CD4-positive, CD25-positive, alpha-beta regulatory T cell (primary cell): ENCODE data around the gene QKI. TPM values are rescaled to one million over a fixed set of nuclear protein-coding genes. Genes with fewer than 3 reads are reported as not detected.

Experiments
- ATAC-seq, 2 donors: fragments of 150-1000 bp; cut with Tn5 transposase; one replicate each; pipeline ENCODE4 v1.10.0; 2021; ENCODE audit warnings: low read depth in 2 of 2, moderate number of reproducible peaks in 2 of 2, moderate library complexity in 1 of 2
- DNase-seq, 3 donors: peaks; one replicate each; pipeline versions ENCODE4 v3.0.0 to v3.0.0-alpha.2; 2012 to 2022; ENCODE audit warnings: mixed read lengths in 1 of 3
- H3K27ac ChIP-seq: one replicate; pipeline ENCODE4 v1.7.0; 2013; ENCODE audit warnings: mild to moderate bottlenecking, low read length; ENCODE audit not compliant: insufficient read depth, poor library complexity, severe bottlenecking
- H3K27me3 ChIP-seq: one replicate; pipeline ENCODE4 v1.7.0; 2013; ENCODE audit warnings: low read length; ENCODE audit not compliant: control insufficient read depth, insufficient read depth
- H3K36me3 ChIP-seq: one replicate; pipeline ENCODE4 v1.7.0; 2013; ENCODE audit warnings: mild to moderate bottlenecking, low read length, moderate library complexity; ENCODE audit not compliant: control insufficient read depth, insufficient read depth
- H3K4me1 ChIP-seq: 2 replicates; pipeline ENCODE4 v1.7.0; 2013; ENCODE audit warnings: mild to moderate bottlenecking, low read length; ENCODE audit not compliant: insufficient read depth, control insufficient read depth, poor library complexity, severe bottlenecking
- H3K4me3 ChIP-seq: one replicate; pipeline ENCODE4 v1.7.0; 2013; ENCODE audit warnings: low read depth, mild to moderate bottlenecking, low read length, moderate library complexity
- H3K9me3 ChIP-seq, 2 experiments: 1 replicate in 1 of 2; 2 replicates in 1 of 2; pipeline ENCODE4 v1.7.0; 2013; ENCODE audit warnings: low read length in 2 of 2, mild to moderate bottlenecking in 1 of 2, moderate library complexity in 1 of 2; ENCODE audit not compliant: control insufficient read depth in 2 of 2
- H3K27ac Mint-ChIP-seq, 3 donors: one replicate each; pipeline ENCODE4 v1.8.0; 2020 to 2022; ENCODE audit warnings: mild to moderate bottlenecking in 3 of 3, mixed read lengths in 3 of 3, moderate library complexity in 2 of 3
- H3K27me3 Mint-ChIP-seq: one replicate; pipeline ENCODE4 v1.8.0; 2022; ENCODE audit warnings: mild to moderate bottlenecking, mixed read lengths
- H3K36me3 Mint-ChIP-seq: one replicate; pipeline ENCODE4 v1.8.0; 2020; ENCODE audit warnings: mixed read lengths
- H3K4me1 Mint-ChIP-seq, 4 donors: one replicate each; pipeline ENCODE4 v1.8.0; 2020 to 2022; ENCODE audit warnings: mixed read lengths in 4 of 4, mild to moderate bottlenecking in 1 of 4
- H3K4me3 Mint-ChIP-seq, 4 donors: one replicate each; pipeline ENCODE4 v1.8.0; 2020 to 2022; ENCODE audit warnings: mild to moderate bottlenecking in 4 of 4, mixed read lengths in 4 of 4, moderate library complexity in 3 of 4
- H3K9me3 Mint-ChIP-seq, 7 donors: one replicate each; pipeline ENCODE4 v1.8.0; 2020 to 2022; ENCODE audit warnings: mixed read lengths in 7 of 7, mild to moderate bottlenecking in 3 of 7, moderate library complexity in 2 of 7
- polyA plus RNA-seq, 4 donors: library from polyadenylated mRNA; unstranded; fragments of 300-500 nt; fragmentation: Illumina TruSeq; gene quantifications; one replicate each; pipeline ENCODE4 v1.2.3, GENCODE V29; 2021
- total RNA-seq: library from RNA; stranded (reverse); gene quantifications from one replicate; pipeline ENCODE4 v1.2.3, GENCODE V29; 2022

QKI gene
- total and polyA plus RNA-seq, 5 donors from 2014 or later, result 10.0 to 89.7 (median 17.2) TPM

GRCh38 chr6:163530406-163530805 lies 115.9 kb downstream of the QKI start:
- Mint-ChIP-seq H3K4me3 (no peak overlapping the region), H3K27ac (no peak overlapping the region), H3K4me1 (peaks cover 35 to 55% (median 41%) of the 10 kb centered on the region in 4 donors), H3K9me3 (no peaks in the 10 kb centered on the region), H3K27me3 (no peaks in the 10 kb centered on the region), H3K36me3 (peaks cover 5% of the 10 kb centered on the region)
- Histone ChIP-seq H3K9me3 (no peaks in the 10 kb centered on the region), H3K27ac (no peak overlapping the region), H3K36me3 (peaks cover 6% of the 10 kb centered on the region), H3K27me3 (no peaks in the 10 kb centered on the region), H3K4me3 (no peak overlapping the region), H3K4me1 (peaks cover 4% of the 10 kb centered on the region)
- ATAC-seq (no peak), DNase-seq (no peak)

GRCh38 chr6:163531122-163531521 lies 116.6 kb downstream of the QKI start:
- no peak overlapping the region for H3K4me3 ChIP-seq
- Mint-ChIP-seq H3K4me1 (peaks cover 28 to 48% (median 40%) of the 10 kb centered on the region in 4 donors), H3K27ac (no peak overlapping the region), H3K27me3 (no peaks in the 10 kb centered on the region), H3K36me3 (peaks cover 5% of the 10 kb centered on the region), H3K9me3 (no peaks in the 10 kb centered on the region), H3K4me3 (no peak overlapping the region)
- H3K9me3 ChIP-seq, result no peaks in the 10 kb centered on the region
- H3K36me3 ChIP-seq, result peaks cover 6% of the 10 kb centered on the region
- ATAC-seq, result no peak
- H3K4me1 ChIP-seq, result peaks cover 4% of the 10 kb centered on the region
- H3K27ac ChIP-seq, result no peak overlapping the region
- no peaks in the 10 kb centered on the region for H3K27me3 ChIP-seq
- no peak for DNase-seq

- Mint-ChIP-seq H3K4me1 (peaks cover 30 to 50% (median 36%) of the 10 kb centered on the region in 4 donors), H3K27ac (no peak overlapping the region), H3K9me3 (no peaks in the 10 kb centered on the region), H3K36me3 (peaks cover 13% of the 10 kb centered on the region), H3K4me3 (no peak overlapping the region), H3K27me3 (no peaks in the 10 kb centered on the region)
- peaks cover 6% of the 10 kb centered on the region for H3K36me3 ChIP-seq
- no peak for ATAC-seq
- peaks cover 4% of the 10 kb centered on the region for H3K4me1 ChIP-seq
- H3K27me3 ChIP-seq, result no peaks in the 10 kb centered on the region
- no peak overlapping the region for H3K27ac ChIP-seq
- H3K4me3 ChIP-seq, result no peak overlapping the region
- no peaks in the 10 kb centered on the region for H3K9me3 ChIP-seq
- DNase-seq, result no peak
These were observed 118.1 kb downstream of the QKI start for GRCh38 chr6:163532526-163533078.

DNA sequence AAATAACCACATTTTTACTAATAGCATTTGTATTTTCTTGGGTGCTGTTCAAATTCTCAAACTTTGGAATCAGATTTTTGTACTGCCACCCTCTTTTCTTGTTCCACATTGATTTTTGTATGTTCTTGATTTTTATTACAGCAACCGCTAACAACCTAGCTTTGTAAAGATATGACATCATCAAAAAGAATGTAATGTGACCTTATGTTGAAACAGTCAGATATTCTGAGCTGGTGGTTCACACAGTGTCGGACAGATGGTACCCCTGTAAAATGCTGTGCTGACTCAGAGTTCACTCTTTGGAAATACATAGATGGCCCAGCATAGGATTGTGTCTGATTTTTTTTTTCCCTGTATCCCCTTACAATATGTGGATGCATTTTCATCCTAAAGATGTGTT lies 118.9 kb downstream of the QKI start:
- no peak for ATAC-seq
- peaks cover 6% of the 10 kb centered on the region for H3K36me3 ChIP-seq
- Mint-ChIP-seq H3K27me3 (no peaks in the 10 kb centered on the region), H3K4me3 (no peak overlapping the region), H3K4me1 (peaks cover 33 to 50% (median 36%) of the 10 kb centered on the region in 4 donors), H3K36me3 (peaks cover 18% of the 10 kb centered on the region), H3K27ac (peak overlapping the region in 1 of 3 donors; percentile 22), H3K9me3 (no peaks in the 10 kb centered on the region)
- no peaks in the 10 kb centered on the region for H3K9me3 ChIP-seq
- H3K4me3 ChIP-seq, result no peak overlapping the region
- H3K27me3 ChIP-seq, result no peaks in the 10 kb centered on the region
- DNase-seq, result no peak
- H3K4me1 ChIP-seq, result peaks cover 4% of the 10 kb centered on the region
- no peak overlapping the region for H3K27ac ChIP-seq

DNA sequence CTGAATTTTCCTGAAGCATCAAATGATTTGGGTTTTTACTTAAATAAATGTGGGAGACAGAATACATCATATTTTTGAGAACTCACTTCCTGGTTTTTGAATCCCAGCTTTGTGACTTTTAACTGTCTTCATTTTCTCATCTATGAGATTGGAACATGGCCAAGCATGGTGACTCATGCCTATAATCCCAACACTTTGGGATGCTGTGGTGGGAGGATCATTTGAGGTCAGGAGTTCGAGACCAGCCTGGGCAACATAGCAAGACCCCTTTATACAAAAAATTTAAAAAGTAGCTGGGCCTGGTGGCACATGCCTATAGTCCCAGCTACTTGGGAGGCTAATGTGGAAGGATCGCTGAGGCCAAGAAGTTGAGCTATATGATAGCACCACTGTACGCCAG lies 122.3 kb downstream of the QKI start:
- peaks cover 25% of the 10 kb centered on the region for H3K36me3 Mint-ChIP-seq
- H3K4me3 Mint-ChIP-seq, result no peak overlapping the region

DNA sequence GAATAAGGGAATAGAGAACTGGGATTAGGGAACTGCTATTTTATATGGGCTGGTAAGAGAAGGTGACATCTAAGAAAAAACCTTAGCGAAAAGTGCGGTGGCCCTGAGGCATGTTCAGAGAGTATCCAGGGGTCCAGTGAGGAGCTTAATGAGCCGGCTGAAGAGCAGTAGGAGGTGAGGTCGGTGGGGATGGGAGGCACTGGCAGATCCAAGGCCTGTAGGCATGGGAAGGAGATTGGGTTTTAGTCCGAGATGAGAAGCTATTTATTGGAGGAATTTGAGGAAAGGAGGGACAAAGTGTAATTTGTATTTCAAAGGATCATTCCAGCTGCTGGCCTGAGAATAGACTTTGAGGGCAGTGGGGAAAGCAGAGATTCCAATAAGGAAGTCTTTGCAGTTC lies 123.8 kb downstream of the QKI start:
- peaks cover 6% of the 10 kb centered on the region for H3K36me3 ChIP-seq
- H3K27me3 ChIP-seq, result no peaks in the 10 kb centered on the region
- no peaks in the 10 kb centered on the region for H3K4me1 ChIP-seq
- peaks cover 35 to 39% (median 35%) of the 10 kb centered on the region in 4 donors for H3K4me1 Mint-ChIP-seq
- no peak overlapping the region for H3K4me3 ChIP-seq
- no peaks in the 10 kb centered on the region for H3K9me3 Mint-ChIP-seq
- peak overlapping the region in 1 of 3 donors; percentile 2 for H3K27ac Mint-ChIP-seq
- no peaks in the 10 kb centered on the region for H3K27me3 Mint-ChIP-seq
- no peaks in the 10 kb centered on the region for H3K9me3 ChIP-seq
- no peak overlapping the region for H3K27ac ChIP-seq
- ATAC-seq (no peak), DNase-seq (no peak)
- peaks cover 28% of the 10 kb centered on the region for H3K36me3 Mint-ChIP-seq
- no peak overlapping the region for H3K4me3 Mint-ChIP-seq

More for the DNA sequence above, 122.3 kb downstream of the QKI start:
- Histone ChIP-seq H3K4me1 (no peaks in the 10 kb centered on the region), H3K36me3 (peaks cover 6% of the 10 kb centered on the region), H3K9me3 (no peaks in the 10 kb centered on the region), H3K27me3 (no peaks in the 10 kb centered on the region), H3K27ac (no peak overlapping the region), H3K4me3 (no peak overlapping the region)
- Mint-ChIP-seq H3K27ac (no peak overlapping the region), H3K27me3 (no peaks in the 10 kb centered on the region), H3K4me1 (peaks cover 32 to 44% (median 38%) of the 10 kb centered on the region in 4 donors), H3K9me3 (no peaks in the 10 kb centered on the region)
- DNase-seq (no peak), ATAC-seq (no peak)

DNA sequence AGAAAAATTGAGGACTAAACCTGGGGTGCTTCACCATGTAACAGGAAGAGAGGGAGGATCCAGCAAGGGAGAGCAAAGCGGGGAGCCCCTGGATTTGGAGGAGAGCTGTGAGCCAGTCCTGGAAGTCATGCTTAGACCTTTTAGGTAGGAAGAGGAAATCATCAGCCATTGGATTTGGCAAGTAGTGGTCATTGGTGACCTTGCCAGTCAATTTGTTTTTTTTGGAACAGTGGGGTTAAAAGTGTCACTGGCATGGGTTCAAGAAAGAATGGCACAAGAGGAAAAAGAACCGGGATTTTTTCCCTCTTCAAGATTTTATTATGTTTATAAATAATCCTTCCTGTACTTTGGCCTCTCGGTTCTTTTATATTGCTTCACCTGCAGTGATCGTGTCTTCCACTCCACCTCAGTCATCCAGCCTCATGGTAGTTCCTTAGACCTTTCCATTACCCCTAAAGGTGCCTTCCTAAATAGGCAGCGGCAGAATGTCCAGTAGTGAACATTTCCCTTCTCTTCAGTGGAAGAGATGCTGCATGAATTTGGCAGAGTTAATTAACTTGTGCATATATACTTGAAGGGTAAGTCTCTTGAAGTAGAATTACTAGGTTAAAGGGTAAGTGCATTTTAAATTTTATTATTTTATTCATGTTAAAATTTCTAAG lies 124.7 kb downstream of the QKI start:
- Mint-ChIP-seq H3K27ac (no peak overlapping the region), H3K27me3 (no peaks in the 10 kb centered on the region), H3K36me3 (peaks cover 28% of the 10 kb centered on the region), H3K4me3 (peak overlapping the region in 1 of 4 donors; percentile 12), H3K4me1 (peaks cover 33 to 35% (median 35%) of the 10 kb centered on the region in 4 donors), H3K9me3 (no peaks in the 10 kb centered on the region)
- Histone ChIP-seq H3K4me3 (no peak overlapping the region), H3K4me1 (no peaks in the 10 kb centered on the region), H3K9me3 (no peaks in the 10 kb centered on the region), H3K36me3 (peaks cover 6% of the 10 kb centered on the region), H3K27me3 (no peaks in the 10 kb centered on the region), H3K27ac (no peak overlapping the region)
- DNase-seq (no peak), ATAC-seq (no peak)

- H3K9me3 Mint-ChIP-seq, result no peaks in the 10 kb centered on the region
- H3K4me3 Mint-ChIP-seq, result no peak overlapping the region
- ATAC-seq (no peak), DNase-seq (no peak)
- peaks cover 11% of the 10 kb centered on the region for H3K36me3 Mint-ChIP-seq
- Histone ChIP-seq H3K36me3 (no peaks in the 10 kb centered on the region), H3K4me1 (no peaks in the 10 kb centered on the region), H3K9me3 (no peaks in the 10 kb centered on the region), H3K27ac (no peak overlapping the region), H3K27me3 (no peaks in the 10 kb centered on the region), H3K4me3 (no peak overlapping the region)
- H3K27ac Mint-ChIP-seq, result no peak overlapping the region
- no peaks in the 10 kb centered on the region for H3K27me3 Mint-ChIP-seq
- H3K4me1 Mint-ChIP-seq, result peaks cover 21 to 30% (median 23%) of the 10 kb centered on the region in 4 donors
These were observed 128.8 kb downstream of the QKI start for GRCh38 chr6:163543321-163543720.
